ENCODE results near the gene MEGF11. TPM values are rescaled to one million over a fixed set of nuclear protein-coding genes. Genes with fewer than 3 reads are reported as not detected.
"Not testable (repeated sequence)": the region's sequence is repeated elsewhere in the genome, so short reads cannot be mapped to it uniquely, and the experiment has no call there.

Gene MEGF11
- total RNA-seq, 1 donor from 2014 or later, result not detected

DNA sequence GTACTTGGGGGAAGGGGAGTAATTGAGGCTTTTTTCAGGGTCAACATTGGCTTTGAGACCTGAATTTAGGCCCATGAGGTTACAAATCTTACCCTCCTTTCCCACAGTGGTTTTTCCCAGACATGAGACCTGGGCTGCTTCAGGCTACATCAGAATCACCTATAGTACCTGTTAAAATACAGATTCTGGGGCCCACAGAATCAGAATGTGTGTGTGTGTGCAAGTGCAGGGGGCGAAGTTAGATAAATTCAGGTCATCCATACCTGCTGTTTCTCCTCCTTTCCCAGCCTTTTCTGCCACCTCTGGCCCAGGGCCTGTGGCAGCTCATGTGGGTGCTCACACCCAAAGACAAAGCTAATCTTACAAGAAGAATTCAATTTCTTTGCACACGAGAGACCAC lies 273.7 kb downstream of the MEGF11 start:
- DNase-seq (ENCODE audit: low spot score), result no peak
- intact Hi-C loops (cut with DNase I), result loop anchor here (5.0 to 10.0 kb wide), 2 partner anchors 155 to 307 kb away; no protein-coding TSS in a partner anchor

DNA sequence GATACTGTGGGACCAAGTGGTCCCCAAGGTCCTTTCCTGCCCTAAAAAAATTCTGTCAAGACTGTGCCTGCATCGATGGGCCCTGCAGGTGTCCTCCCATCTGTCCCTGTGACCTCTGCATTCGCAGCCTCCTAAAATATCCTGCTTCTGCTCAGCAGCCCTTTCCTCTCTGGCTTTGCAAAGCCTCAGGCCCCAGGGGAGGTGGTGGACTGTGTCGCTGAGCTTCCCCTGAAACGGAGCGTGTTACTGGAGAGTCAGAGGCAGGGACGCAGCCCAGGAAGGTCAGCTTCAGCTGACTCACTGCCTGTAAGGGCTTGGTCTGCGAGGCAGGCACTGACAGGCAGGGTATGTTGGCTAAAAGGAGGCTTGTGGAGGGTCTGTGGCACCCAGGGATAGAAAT lies 274.2 kb downstream of the MEGF11 start:
- no peak for DNase-seq (ENCODE audit: low spot score)
- intact Hi-C loops (cut with DNase I), result no loop called here

DNA sequence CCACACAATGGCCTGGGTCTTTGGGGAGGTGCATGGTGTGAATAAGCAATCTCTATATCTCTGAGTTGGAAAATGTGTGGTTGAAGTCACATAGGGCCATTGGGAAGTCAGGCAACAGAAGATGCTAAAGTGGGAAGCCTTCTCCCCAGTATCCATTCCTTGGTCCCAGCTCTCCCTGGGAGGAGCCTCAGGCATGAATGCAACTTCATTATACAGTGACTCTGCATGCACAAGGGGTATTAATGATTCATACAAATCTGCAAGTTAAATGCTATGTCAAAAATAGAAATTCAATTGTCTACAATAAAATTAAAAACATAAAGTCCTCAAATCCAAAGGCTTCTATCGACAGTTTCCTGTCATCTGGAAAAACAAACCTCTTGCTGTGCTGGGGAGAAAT lies 275.4 kb downstream of the MEGF11 start:
- no peak for DNase-seq (ENCODE audit: low spot score)
- intact Hi-C loops (cut with DNase I), result no loop called here

DNA sequence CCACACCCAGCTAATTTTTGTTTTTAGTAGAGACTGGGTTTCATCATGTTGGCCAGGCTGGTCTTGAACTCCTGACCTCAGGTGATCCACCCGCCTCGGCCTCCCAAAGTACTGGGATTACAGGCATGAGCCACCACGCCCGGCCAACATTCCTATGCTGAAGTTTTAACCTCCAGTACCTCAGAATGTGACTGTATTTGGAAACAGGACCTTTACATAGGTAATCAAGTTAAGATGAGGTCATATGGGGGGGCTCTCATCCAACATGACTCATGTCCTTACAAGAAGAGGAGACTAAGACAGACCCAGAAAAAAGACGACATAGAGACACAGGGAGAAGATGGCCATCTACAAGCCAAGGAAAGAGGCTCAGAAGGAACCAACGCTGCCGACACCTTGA lies 277.4 kb downstream of the MEGF11 start:
- intact Hi-C loops (cut with DNase I); DNase-seq (ENCODE audit: low spot score): not testable (repeated sequence)

DNA sequence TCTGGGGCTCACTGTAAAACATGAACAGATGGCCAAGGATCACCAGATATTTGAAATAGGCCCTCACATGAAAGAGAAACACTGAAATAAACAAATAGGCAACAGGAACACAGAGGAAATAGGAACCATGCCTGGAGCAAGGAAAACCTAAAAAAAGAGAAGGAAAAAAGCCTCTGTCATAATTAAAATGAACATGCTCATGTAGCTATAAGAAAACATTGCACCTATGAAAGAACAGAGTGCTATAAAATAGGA lies 281.9 kb downstream of the MEGF11 start:
- intact Hi-C loops (cut with DNase I), result no loop called here
- no peak for DNase-seq (ENCODE audit: low spot score)

DNA sequence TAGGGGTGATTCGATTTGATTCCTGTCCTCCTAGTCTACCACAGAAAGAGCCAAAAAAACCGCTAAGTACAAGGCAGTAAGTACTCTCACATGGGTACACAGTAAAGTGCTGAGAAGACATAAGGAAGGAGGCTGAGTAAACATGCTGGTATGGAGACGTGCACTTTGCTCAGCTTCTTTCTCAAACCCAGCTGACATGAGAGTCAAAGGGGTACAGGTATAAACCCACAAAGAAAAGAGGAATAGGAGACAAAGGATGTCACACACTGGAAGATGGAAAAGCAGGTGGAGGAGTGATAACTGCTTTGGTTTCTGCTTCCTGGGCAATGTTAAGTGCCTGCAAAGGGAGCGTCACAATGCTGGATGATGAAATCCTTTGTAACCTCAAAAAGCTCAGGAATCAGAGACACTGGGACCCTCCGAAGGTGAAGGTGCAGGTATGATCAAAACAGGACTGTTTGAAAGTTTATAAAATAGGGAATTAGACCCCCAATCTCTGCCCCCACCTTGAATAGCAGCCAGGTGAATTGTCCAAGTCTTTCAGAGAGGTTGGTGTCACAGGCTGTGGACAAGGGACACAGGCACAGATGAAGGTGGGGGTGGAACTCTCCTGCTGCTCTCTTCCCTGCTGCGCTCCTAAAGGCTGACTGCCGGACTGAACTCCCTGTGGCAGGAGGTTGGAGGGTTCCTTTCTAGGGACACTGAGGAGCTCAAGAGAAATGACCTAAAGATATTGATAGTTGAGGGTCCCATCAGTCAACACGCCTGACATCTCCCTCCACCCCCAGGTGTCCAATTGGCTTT lies 282.4 kb downstream of the MEGF11 start:
- intact Hi-C loops (cut with DNase I), result no loop called here
- no peak for DNase-seq (ENCODE audit: low spot score)

DNA sequence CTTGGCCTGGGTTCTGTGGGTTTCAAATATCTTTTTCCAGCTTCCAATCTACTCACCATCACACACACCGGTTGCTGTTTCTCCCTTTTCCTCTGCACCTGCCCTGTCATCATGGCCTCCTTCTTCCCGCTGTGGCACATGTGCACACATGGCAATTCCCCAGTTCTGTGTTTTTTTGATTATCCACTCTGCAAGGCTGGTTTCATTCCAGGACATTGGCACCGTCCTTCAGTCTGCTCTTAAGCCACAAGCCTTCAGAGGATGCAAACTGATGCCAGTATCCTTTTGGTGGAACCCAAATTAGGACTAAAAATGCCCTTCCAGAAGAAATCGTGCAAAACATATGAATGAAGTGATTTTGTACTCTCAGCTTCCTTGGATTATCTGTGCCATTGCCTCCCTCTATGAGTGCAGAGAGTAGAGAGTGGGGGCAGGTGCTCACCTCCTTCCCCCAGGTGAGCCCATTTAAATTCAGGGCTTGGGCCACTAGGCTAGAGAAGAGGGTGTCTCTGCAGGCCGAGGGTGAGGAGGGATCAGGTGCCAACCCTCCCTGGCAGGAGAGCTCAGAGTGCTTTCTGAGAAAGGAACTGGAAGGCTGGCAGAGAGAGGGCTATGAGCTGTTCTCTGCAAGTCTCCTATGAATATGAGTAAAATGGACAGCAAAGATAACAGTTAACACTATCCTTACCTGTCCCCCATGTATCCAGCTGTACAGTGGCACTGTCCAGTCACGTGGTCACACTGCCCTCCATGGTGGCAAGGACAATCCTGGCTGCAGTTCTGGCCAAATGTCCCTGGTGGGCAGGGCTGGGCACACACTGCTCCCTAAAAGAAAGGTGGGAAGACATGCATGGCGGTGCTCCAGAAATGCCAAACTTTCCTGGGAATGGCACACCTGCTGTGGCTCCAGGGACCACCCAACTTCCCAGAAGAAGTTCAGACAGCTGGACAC lies 283.4 kb downstream of the MEGF11 start:
- no peak for DNase-seq (ENCODE audit: low spot score)
- intact Hi-C loops (cut with DNase I), result no loop called here

DNA sequence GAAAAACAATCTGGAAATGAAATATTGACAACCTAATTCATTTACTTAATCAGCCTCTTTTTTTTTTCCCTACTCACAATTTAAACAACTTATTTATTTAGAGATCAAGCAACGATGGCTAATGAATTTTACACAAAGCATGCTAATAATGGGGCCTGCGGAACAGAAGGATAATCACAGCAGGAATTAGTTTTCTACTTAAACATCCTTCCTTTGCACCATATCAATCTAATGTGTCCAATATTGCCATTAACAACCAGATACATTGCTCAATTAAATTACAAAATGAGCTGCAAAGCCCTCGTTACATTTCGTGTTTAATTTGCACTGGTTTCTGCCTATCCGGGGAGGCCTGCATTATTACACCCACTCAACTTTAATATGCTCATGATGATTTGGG lies 285.0 kb downstream of the MEGF11 start:
- intact Hi-C loops (cut with DNase I), result no loop called here
- no peak for DNase-seq (ENCODE audit: low spot score)

DNA sequence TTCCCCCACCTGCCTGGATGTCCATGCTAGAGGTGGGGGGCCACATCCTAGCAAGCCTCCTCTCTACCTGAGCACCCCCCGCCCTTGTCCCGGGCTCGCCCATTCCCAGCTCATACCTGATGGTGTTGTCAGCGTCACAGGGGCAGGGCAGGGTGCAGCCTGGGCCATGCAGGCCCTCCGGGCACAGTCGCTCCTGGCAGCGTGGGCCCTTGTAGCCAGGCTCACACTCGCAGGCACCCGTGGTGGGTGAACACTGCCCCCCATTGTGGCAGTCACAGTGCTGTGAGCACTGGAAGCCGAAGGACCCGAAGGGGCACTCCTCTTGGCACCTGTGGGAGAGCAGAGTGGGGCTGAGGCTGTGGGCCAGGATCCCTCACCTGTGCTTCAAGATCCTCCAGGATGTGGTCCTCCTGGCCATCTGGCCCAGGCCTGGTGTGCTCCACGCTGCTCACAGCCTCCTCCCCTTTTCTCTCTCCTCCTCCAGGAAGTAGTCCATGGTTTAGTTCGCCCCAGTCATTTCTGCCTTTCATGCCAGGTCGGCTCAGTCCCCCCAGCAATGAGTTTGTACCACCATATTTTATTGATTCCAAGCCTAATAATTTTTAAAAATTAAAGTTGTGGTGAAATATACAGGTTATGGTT lies 288.6 kb downstream of the MEGF11 start:
- intact Hi-C loops (cut with DNase I), result no loop called here

DNA sequence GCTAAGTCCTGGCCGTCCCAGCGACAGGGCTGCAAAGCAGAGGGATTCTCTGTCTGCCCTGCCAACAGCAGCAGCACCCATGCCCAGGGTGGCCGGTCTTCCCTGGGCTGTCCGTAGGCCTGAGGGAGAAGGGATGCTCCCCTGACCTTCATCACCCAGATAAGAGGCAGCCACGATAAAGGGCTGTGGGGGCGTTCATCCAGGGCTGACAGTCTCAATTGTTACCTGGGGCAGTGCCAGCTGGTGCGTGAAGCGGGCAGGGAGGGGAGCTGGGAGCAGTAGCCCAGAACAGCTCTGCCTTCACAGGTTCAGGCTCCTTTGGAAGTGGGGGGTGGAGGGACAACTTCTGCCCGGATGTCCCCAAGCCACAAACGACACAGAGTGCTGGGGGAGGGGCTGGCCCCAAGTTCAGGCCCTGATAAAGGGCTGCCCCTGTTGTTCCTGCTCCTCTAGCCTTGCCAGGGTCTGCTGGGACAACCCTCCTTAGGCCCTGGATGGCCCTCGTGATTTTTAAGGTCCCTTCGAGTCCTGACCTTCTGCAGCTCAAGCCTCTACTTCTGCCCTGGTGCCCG lies 289.6 kb downstream of the MEGF11 start:
- no peak for DNase-seq (ENCODE audit: low spot score)
- intact Hi-C loops (cut with DNase I), result no loop called here

More for the DNA sequence above, 288.6 kb downstream of the MEGF11 start:
- DNase-seq (ENCODE audit: low spot score), result no peak

DNA sequence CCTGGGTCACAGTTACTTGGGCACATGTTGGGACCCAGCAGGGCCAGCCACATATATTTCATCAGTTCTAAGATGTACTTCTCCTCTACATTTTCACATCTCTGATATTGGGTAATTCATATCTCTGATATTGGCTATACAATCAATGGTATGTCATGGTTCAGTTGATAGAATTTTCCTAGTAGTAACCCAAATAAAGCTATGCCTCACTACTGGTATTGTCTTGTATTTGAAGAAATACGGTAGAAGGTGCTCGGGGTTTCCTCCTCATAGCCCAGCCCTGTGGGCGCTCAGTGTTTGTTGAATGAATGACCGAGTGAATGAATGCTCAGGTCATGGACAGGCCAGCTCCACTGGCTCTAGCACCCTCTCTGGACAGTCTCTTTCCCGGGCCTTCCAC lies 290.2 kb downstream of the MEGF11 start:
- no peak for DNase-seq (ENCODE audit: low spot score)
- intact Hi-C loops (cut with DNase I), result no loop called here

DNA sequence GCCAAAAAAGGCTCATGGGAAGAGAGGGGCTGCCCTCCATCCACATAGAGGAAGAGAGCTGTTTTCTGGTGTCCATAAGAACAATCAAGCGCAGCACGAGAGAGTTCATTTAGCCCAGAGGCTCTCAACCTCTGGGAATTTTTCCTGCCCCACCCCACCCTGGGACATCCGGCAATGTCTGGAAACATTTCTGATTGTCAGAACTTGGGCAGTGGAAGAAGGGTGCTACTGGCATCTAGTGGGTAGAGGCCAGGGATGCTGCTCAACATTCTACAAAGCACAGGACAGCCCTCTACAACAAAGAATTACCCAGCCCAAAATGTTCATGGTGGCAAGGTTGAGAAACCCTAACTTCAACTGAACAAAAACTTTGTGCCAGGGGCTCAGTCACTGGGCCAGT lies 291.4 kb downstream of the MEGF11 start:
- intact Hi-C loops (cut with DNase I), result no loop called here
- DNase-seq (ENCODE audit: low spot score), result no peak

DNA sequence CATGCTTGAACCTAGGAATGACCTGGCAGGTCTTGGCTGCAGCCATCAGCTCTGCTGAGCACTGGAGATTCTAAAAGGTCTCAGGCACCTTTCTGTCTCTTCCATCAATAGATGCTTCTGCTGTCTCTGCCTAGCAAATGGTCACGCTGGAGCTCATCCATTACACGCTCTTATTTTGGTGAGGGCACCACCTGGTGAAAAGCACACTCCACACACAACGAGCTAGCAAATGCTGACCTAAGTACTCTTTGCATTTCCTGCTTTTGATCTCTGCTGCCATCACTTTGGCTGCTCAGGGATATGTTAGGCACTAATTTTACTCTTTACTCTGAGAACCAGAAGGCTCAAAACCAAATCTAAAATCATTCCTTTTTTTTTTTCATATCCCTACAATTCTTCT lies 293.0 kb downstream of the MEGF11 start:
- no peak for DNase-seq (ENCODE audit: low spot score)
- intact Hi-C loops (cut with DNase I), result no loop called here

DNA sequence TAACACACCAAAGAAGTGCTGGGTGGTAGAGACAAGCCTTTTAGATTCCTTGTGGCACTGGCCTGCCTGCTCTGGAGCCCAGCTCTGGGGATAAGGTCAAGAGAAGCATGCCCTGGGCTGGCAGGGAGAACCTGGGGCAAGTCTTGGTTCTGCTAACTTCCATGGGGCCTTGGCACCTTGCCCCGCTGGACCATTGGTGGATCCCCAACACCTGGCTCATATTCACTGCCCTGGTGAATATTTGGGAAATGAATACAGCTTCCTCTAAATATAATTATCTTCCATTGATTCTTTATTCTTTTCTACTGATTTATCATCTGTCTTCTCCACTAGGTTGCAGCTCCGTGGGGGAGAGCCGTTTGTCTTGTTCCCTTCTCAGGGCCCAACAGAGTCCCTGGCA lies 294.7 kb downstream of the MEGF11 start:
- no peak for DNase-seq (ENCODE audit: low spot score)
- intact Hi-C loops (cut with DNase I), result no loop called here

DNA sequence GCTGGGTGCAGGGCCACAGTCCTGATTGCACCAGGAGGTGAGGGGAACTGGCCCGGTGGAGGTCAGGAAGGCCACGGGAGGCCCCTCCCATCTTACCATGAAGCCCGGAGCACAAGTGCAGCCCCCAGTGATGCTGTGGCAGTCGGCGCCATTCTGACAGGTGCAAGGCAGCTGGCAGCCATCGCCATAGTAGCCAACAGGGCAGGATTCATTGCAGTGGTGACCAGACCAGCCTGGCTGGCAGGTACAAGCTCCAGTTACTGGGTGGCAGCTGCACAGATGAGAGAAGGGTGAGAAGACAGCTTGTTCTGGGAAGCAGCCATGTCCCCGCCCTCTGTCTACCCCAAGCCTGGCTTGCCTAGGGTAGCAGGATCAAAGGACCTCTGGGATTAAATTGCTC lies 296.1 kb downstream of the MEGF11 start:
- no peak for DNase-seq (ENCODE audit: low spot score)
- intact Hi-C loops (cut with DNase I), result no loop called here

DNA sequence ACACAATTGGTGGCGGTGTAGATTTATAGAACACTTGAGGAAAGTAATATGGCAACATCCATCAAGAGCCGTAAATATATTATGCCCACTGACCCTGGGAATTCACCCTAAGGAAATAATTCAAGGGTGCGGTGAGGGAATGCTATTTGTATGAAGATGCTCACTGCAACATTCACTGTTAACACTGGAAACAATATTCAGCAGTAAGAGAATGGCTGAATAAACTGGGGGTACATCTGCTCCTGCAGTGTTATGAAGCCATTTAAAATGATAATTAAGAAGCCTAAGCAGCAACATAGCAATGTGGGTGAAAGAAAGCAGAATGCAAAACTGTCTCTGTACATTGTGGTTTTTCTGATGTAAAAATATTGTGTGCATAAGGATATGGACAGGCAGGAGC lies 296.7 kb downstream of the MEGF11 start:
- intact Hi-C loops (cut with DNase I), result no loop called here

DNA sequence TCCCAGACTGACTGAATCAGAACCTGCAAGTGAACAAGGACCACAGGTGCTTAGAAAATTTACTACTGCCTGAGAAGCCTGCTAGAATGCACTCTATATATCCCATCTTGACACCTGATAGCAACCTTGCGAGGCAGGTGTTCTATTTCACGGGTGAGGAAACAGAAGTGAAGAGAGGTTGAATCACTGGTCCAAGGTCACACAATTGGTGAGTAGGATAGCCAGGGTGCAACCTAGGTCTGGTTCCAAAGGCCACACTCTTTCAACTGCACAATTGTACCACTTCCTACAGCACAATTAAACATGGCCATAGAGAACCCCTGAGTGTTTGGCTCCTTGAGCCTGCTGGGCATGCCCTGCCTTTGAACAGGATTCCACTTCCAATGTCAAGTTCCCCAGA lies 297.2 kb downstream of the MEGF11 start:
- no peak for DNase-seq (ENCODE audit: low spot score)
- intact Hi-C loops (cut with DNase I), result no loop called here

More for the DNA sequence above, 296.7 kb downstream of the MEGF11 start:
- DNase-seq (ENCODE audit: low spot score), result no peak

DNA sequence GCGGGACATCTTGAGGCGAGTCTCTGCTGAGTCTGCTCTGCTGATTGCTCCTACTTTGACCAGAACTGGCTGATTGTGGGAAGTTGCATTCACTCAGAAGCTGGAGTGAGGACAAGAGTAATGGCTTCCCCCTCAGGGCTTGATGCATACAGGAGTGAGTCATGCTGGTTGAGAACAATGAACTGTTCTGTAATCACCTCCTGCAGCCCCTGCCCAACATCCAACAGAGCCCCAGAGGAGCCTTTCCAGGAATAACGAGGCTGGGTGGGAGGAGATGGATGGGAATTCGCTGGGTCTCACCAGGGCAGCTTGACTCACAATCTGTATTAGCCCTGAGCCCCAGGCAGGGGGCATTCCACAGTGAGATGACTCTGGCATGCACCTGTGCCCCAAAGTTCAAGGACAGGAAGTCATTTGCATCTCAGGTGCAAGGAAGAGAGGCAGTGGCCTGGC lies 299.2 kb downstream of the MEGF11 start:
- no peak for DNase-seq (ENCODE audit: low spot score)
- intact Hi-C loops (cut with DNase I), result no loop called here

DNA sequence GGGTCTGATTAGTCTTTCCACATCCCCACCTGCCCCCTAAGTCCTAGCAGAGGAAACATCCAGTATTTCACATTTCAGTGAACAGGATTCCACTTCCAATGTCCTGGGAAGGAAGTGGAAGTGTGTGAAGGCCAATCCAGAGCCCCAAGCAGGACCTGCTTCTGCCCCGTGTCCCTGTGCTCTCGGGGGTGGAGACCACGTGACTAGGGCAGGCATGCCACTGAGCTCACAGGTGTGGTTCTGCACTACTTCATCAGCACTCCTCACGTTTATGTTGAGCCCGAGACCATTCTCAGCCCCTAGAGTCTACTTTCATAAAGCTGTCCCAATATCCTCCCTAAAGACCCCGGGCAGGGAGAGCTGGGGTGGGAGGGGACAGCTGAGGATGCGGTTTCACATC lies 299.9 kb downstream of the MEGF11 start:
- no peak for DNase-seq (ENCODE audit: low spot score)
- intact Hi-C loops (cut with DNase I), result no loop called here

DNA sequence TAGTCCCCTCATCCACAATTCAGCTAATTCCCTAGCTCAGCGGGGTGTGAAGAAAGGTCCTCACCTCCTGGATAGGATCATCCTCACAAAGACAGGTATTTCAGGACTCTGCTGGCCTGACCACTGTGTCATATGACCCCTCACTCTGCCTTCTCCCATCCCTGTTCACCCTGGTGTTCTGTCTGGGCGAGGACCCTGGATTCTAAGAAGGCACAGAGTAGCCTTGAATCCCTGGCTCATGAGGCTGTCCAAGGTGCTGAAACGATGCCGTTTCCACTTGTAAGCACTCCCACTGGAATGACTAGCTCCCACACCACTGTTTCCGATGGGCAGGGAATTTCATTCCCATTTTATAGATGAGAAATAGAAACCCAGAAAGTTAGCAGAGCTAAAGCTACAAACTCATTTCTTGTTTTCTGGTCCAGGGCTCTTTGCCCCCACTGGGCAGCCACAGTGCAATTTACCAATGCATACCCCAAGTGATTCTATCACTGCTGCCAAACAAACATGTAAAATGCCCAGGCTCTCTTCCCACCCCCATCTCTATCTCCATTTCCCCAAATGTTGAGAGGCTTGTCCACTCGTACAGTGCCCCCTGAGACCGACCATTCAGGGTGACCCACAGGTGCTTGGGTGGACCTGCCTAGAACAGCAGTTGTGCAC lies 301.0 kb downstream of the MEGF11 start:
- DNase-seq (ENCODE audit: low spot score), result no peak
- intact Hi-C loops (cut with DNase I), result no loop called here

Data from cardiac septum (tissue), 1 donor.